ENCODE measurements around the gene IL36A.

DNA sequence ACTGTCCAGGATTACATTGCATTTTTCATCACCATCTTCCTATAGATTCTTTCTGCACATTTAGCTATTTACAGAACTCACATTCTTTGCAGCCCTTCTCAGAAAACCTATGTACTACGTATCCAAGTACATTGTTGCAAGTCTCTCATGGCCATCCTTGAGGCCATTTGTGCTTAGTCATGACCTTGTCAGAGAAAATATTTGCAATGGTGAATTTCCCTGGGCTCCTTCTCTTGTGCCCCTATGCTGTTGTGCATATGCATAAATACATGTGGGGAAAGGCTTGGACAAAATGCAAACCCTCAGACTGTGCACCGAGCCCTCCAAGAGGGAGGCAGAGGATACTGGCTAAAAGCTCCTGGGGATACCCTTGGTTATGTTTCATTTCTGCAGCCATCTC is 19.5 kb downstream of the IL36A start:
- TF ChIP-seq, protein P1, sequence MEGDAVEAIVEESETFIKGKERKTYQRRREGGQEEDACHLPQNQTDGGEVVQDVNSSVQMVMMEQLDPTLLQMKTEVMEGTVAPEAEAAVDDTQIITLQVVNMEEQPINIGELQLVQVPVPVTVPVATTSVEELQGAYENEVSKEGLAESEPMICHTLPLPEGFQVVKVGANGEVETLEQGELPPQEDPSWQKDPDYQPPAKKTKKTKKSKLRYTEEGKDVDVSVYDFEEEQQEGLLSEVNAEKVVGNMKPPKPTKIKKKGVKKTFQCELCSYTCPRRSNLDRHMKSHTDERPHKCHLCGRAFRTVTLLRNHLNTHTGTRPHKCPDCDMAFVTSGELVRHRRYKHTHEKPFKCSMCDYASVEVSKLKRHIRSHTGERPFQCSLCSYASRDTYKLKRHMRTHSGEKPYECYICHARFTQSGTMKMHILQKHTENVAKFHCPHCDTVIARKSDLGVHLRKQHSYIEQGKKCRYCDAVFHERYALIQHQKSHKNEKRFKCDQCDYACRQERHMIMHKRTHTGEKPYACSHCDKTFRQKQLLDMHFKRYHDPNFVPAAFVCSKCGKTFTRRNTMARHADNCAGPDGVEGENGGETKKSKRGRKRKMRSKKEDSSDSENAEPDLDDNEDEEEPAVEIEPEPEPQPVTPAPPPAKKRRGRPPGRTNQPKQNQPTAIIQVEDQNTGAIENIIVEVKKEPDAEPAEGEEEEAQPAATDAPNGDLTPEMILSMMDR (IDR thresholded peaks at IDR 0.05; ENCODE audit: low read length), result no peak
- TF ChIP-seq EZH2 (optimal IDR thresholded peaks at IDR 0.05; ENCODE audit: low read depth, low read length), result no peak
- no peak for TF ChIP-seq EZH2phosphoT487 (IDR thresholded peaks at IDR 0.05; ENCODE audit: low read length)
